GM18507 (cell line): ENCODE data around the gene STK38.
A peak's percentile ranks its signal among the peaks of the same experiment; 100 is the strongest.

Experiments used
- DNase-seq: peaks from one replicate; pipeline ENCODE4 v3.0.0; 2011; ENCODE audit warnings: low read depth; ENCODE audit not compliant: insufficient read length; ENCODE audit errors: extremely low spot score
- FAIRE-seq: peaks from 2 replicates; lab custom pipeline; 2011; peaks lifted over from hg19 to GRCh38; lab: Jason Lieb, UNC

STK38 gene

DNA sequence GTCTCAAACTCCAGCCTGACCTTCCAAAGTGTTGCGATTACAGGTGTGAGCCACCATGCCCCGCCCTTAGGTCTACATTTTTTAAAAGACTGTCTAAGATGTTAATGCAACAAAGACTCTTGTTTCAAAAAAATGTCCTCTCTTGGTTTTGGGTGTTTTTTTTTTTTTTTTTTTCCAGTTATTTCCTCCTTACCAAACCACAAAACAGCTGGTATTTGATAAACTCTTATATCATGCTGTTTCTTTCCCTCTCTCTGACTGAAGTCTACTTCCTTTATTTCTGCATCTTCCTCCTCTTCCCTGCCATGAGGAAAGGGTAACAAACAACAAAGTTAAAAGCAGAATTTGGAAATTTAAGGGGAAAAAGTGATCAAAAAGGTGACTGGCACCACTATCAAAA, 21.2 kb downstream of the STK38 start:
- no peak for FAIRE-seq
- no peak for DNase-seq

DNA sequence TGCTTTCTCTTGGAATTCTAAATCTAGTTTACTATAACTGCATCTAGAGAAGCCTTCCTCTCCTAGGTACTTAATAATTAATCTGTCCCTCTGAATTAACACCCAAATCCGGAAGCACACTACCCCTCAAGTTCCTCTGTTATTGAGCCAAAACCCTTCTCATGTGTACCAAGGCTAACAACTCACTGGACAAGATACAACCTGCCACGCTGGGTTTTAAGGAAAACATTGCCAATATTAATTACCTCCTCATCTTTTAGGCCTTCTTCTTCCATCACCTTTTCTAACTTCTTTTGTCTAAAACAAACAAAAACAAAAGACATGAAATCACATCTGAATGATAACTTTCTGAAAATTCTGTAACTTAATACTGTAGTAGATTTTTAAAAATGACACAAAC, 21.9 kb downstream of the STK38 start:
- DNase-seq (no peak), FAIRE-seq (no peak)

DNA sequence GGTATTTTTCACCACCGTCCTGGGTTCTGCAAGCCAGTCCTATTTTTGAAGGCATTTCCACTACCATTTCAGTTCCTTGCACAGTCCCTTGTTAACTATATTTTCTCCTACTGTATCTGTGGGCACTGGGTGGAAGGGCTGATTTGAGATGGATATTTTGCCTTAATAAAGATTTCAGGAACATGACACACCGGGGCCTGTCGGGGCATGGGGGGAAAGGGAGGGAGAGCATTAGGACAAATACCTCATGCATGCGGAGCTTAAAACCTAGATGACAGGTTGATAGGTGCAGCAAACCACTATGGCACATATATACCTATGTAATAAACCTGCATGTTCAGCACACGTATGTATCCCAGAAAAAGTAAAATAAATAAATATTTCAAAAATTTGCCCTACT, 22.4 kb downstream of the STK38 start:
- FAIRE-seq = no peak
- DNase-seq = no peak

DNA sequence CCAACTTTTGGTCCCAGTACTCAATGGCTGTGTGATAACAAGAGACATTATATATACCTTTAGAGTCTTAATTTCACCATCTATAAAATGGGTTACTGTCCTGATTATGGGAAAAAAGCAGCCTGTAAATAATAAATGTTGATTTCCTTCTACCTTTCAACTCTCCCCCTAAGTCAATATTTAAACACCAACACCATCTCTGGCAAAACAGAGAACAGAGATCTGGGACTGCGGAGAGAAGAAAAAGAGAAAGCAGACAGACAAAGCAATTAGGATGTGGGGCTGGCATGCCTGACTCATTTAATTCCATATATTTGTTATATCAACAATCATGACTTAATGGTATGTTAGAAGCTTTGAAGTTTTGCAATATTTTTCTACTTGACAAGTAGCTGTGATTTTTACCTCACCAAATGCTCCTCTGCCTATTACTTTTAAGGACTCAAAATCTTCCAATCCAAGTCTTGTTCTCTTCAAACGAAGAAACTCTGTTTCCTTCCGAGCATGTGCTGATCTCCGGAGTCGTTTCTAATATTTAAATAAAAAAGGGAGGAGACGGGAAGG, 23.3 kb downstream of the STK38 start:
- FAIRE-seq (no peak), DNase-seq (no peak)

DNA sequence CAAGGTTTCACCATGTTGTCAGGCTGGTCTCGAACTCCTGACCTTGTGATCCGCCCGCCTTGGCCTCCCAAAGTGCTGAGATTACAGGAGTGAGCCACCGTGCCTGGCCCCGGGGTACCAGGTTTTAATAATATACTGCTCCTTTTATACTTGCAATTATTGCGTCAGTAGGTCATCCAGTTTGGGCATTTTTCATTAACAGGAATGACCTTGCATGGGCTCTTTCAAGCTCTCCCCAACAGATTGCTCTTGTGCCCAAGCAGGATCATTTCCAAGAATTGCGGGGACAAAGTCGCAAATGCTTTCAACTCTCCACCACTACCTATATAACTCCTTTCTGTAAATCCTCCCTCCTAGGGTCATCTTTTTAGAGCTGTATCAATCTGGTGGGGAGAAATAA, 23.8 kb downstream of the STK38 start:
- DNase-seq (no peak), FAIRE-seq (no peak)

GRCh38 chr6:36519352-36519751, 27.9 kb downstream of the STK38 start:
- no peak for DNase-seq
- FAIRE-seq = no peak

- no peak for FAIRE-seq
- DNase-seq = no peak
Measured at GRCh38 chr6:36517408-36517807, 29.9 kb downstream of the STK38 start.

DNA sequence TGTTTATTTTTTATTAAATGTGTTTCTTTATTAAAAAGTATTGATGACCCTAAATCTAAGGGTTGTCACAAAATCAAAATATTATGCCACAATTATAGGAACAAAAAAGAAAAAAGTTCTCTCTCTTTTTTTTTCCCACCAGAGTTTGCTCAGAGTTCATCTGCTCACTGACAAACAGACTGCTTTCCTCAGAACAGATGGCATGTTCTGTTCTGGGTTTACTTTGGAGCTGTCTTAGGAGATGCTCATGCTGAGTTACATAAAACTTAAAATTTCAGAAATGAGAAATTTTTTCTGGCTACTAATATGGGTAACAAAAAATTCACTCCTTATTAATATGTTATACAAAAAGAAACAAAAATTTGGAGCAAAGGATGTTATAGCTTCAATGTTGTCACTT, 30.3 kb downstream of the STK38 start:
- no peak for FAIRE-seq

DNA sequence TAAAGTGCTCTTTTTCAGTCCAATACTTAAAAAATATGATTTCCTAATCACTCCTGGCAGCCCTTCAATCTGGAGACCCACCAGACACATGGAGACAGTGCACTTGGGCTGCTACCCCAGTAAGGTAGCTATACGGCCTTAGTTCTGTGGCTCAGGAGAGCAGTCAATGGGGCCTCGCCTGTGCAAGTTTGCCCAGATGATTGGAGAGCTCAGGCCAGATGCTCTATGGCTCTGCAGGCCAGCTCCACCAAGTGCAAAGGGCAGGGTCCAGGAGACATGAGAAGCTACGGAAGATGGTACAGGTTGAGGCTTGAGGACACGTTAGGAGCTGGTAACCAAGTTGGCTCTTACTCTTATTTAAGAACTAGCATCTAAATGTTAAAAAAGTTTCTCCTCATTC, 30.7 kb downstream of the STK38 start:
- FAIRE-seq = no peak
- no peak for DNase-seq

More for the DNA sequence above, 30.3 kb downstream of the STK38 start:
- no peak for DNase-seq

- FAIRE-seq = no peak
Measured at GRCh38 chr6:36515844-36516243, 31.4 kb downstream of the STK38 start.

GRCh38 chr6:36514554-36515456, 32.5 kb downstream of the STK38 start:
- FAIRE-seq = peak; percentile 75
- DNase-seq = peak; percentile 23

More at GRCh38 chr6:36515844-36516243, 31.4 kb downstream of the STK38 start:
- no peak for DNase-seq

- no peak for FAIRE-seq
Measured at GRCh38 chr6:36510365-36510764, 36.9 kb downstream of the STK38 start.

DNA sequence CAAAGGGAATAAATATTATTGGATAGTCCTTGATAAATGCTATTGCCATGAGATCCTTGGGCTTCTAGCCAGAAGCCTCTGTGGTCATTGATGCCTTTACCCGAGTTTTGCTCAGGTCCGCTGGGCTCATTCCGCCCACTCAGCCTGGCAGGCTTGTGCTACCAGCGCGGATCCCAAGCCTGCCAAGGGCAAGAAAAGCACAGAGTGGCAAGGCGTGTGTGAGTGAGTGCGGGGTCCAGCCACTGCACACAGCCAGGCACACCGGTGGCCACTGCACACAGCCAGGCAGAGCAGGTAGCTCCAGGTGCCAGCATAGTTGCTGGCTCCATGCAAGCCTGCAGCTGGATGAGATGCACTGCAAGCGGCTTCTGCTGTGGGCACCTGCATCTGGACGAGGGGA, 38.7 kb downstream of the STK38 start:
- DNase-seq = no peak
- FAIRE-seq = no peak

More at GRCh38 chr6:36510365-36510764, 36.9 kb downstream of the STK38 start:
- DNase-seq = no peak

DNA sequence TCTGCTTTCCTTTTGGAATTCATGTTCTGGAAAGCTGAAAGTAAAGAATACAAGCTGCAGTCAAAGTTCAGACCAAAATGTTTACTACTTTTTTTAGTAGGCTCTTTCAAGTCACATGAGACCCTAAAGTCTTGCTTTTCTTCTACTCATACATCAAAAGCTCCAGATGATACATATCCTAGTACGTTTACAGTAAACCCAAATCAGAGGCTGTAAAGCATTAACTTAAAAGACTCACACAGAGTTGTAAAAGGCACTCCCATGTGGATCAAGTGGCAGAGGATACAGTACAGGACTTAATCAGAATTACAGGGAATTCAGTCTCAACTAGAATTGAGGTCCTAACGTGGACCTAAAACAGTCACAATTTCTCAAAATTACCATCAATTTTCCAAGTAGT, 40.7 kb downstream of the STK38 start:
- FAIRE-seq (no peak), DNase-seq (no peak)

DNA sequence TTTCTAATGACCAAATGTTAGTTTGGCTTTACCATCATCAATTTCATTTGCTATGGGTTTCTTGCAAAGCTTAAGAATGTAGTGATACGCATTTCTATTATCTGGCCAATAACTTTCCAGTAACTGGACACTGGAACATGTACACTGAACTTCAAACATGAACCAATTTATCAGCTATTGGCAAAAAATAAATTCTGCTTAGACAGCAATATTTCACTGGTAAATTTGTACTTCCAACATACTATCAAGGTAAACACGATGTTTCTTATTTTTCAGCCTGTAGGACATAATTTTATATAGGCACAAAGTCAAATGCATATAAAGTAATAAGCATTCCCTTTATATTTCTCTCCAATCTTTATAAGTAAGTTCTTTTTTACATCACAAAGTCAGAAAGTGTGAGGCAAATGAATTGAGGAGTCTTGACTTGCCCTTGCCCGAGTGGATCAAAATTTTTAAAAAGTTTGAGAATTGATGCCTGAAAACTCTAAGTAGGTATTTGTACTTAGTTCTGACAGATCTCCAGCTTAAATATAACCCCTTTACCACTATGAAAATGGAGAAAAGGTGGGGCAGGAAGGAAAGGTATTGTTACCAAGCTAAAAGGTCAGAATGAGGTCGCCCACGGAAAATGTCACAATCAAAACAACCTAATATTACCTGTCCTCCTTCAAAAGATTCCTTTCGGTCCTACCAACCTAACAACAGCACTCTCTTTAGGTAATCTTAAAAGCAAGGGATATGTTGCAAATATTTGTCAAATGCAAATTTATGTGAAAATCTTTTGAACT, 41.3 kb downstream of the STK38 start:
- FAIRE-seq = no peak
- DNase-seq = no peak

GRCh38 chr6:36504982-36505381, 42.3 kb downstream of the STK38 start:
- DNase-seq (no peak), FAIRE-seq (no peak)

- no peak for DNase-seq
- no peak for FAIRE-seq
Measured at GRCh38 chr6:36504181-36504580, 43.1 kb downstream of the STK38 start.

DNA sequence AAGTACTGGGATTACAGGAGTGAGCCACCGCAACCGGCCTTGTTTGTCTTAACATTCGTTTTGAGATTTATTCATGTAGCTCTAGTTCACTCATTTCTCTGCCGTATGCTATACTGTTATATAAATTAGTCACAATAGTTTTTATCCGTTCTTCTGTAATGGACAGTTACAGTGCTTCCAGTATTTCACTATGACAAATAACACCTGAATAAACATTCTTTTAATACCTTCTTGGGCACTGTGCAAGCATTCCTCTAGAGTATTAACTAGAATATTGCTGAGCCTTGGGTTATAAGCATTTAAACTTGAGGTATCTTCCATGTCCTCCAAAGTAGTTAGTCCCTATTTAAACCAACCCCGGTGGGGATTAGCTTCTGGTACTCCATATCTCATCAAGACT, 45.6 kb downstream of the STK38 start:
- no peak for DNase-seq
- no peak for FAIRE-seq

- FAIRE-seq = no peak
- no peak for DNase-seq
Measured at GRCh38 chr6:36499918-36500317, 47.4 kb downstream of the STK38 start.

DNA sequence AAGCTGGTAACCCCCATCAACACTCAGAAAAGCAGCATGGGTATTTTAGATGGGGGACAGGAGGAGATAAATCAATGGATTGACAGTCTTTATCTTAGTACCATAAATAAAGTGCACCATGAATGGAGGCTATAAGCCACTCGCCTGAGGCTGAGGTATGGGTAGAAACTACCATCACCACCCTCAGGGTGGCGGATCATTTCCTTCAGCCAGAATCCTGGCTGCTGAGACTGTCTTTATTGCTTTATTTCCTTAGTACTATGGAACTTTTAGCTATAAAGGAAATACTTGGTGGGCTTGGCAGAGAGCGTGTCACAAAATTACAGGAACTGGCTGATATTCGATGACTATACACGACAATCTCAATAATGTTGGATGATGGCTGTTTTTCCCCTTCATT, 52.2 kb downstream of the STK38 start:
- DNase-seq (no peak), FAIRE-seq (no peak)
